ENCODE data around the gene ASCL2. TPM values are rescaled to one million over a fixed set of nuclear protein-coding genes. Genes with fewer than 3 reads are reported as not detected.

The ASCL2 gene
- total RNA-seq, 1 experiment from 2014 or later = 0.35 TPM

GRCh38 chr11:2298131-2298794 lies 27.9 kb upstream of the ASCL2 start:
- H3K27ac ChIP-seq (ENCODE audit: insufficient read length, low read depth, low read length) = no peak overlapping the region
- no peaks in the 10 kb centered on the region for H3K79me1 ChIP-seq (ENCODE audit: insufficient read depth, low read depth, low read length, poor library complexity, severe bottlenecking)
- no peak overlapping the region for H4K91ac ChIP-seq (ENCODE audit: insufficient read length, low read depth, low read length)
- no peak overlapping the region for H2BK12ac ChIP-seq (ENCODE audit: insufficient read length, low read depth, low read length)
- no peak overlapping the region for H3K9ac ChIP-seq (ENCODE audit: extremely low read depth, insufficient read length, low read length)
- H3K27me3 ChIP-seq (ENCODE audit: insufficient read depth, low read length) = no peaks in the 10 kb centered on the region; the same call in 1 of the 2 replicates
- no peak overlapping the region for H3K27ac Mint-ChIP-seq
- DNase-seq = no peak
- no peaks in the 10 kb centered on the region for H4K20me1 ChIP-seq (ENCODE audit: control insufficient read depth, insufficient read depth, insufficient read length)
- H2BK20ac ChIP-seq (ENCODE audit: low read depth, low read length, poor library complexity, severe bottlenecking) = no peak overlapping the region
- H3K4me3 Mint-ChIP-seq = no peak overlapping the region
- H3K9me3 Mint-ChIP-seq = no peaks in the 10 kb centered on the region
- no peak overlapping the region for H2AK5ac ChIP-seq (ENCODE audit: insufficient read length, low read length)
- H3K9me3 ChIP-seq (ENCODE audit: control insufficient read depth, low read depth, low read length) = no peaks in the 10 kb centered on the region
- H2BK120ac ChIP-seq (ENCODE audit: low read depth, low read length, poor library complexity, severe bottlenecking) = no peak overlapping the region
- H3K4ac ChIP-seq (ENCODE audit: low read depth, low read length) = no peak overlapping the region
- no peak for TF ChIP-seq CTCF (conservative IDR thresholded peaks at IDR 0.05)
- H3T11ph ChIP-seq (ENCODE audit: low read length) = no peak overlapping the region
- no peak overlapping the region for H3K18ac ChIP-seq (ENCODE audit: insufficient read length, low read depth, low read length)
- no peak overlapping the region for H3K4me2 ChIP-seq (ENCODE audit: insufficient read depth, insufficient read length, low read length)
- no peak overlapping the region for H3K56ac ChIP-seq (ENCODE audit: insufficient read length, low read depth, low read length)
- H3K27me3 Mint-ChIP-seq (ENCODE audit: low read depth) = peaks cover 39% of the 10 kb centered on the region
- no peak overlapping the region for H2BK5ac ChIP-seq (ENCODE audit: insufficient read length, low read length)
- no peak overlapping the region for H3K14ac ChIP-seq (ENCODE audit: insufficient read depth, low read length)
- no peak overlapping the region for H4K5ac ChIP-seq (ENCODE audit: insufficient read length, low read depth, low read length)
- no peak overlapping the region for H2AFZ ChIP-seq (ENCODE audit: low read length)
- no CpG with 5 or more reads among the region's 14 CpGs for WGBS (ENCODE audit: extremely low coverage, insufficient read length, low lambda C conversion rate)
- no peaks in the 10 kb centered on the region for H3K4me1 Mint-ChIP-seq
- H3K4me1 ChIP-seq (ENCODE audit: insufficient read depth, low read length) = no peaks in the 10 kb centered on the region
- no peak overlapping the region for H4K8ac ChIP-seq (replicated peaks; ENCODE audit: insufficient read length, low read depth, low read length)
- H3K23me2 ChIP-seq (ENCODE audit: insufficient read length, low read depth, low read length, poor library complexity, severe bottlenecking) = no peaks in the 10 kb centered on the region
- no peak overlapping the region for H3K23ac ChIP-seq (ENCODE audit: insufficient read length, low read depth, low read length)
- no peaks in the 10 kb centered on the region for H3K79me2 ChIP-seq (ENCODE audit: insufficient read depth, low read length)
- H2BK15ac ChIP-seq (ENCODE audit: low read depth, low read length) = no peak overlapping the region
- H3K36me3 Mint-ChIP-seq (ENCODE audit: insufficient read depth in 1 of 3, low read depth in 3 of 3) = no peaks in the 10 kb centered on the region

Data from H9 (cell line).